OCI-LY3 (cell line): ENCODE results near the gene ACACA.

Experiments
- CTCF ChIP-seq: fragments of 200-600, 300-600 bp; sonication (generic); IDR thresholded peaks from 2 replicates; pipeline ENCODE4 v1.5.1; 2014; ENCODE audit warnings: antibody characterized with exemption, low read length, low read depth
- EZH2phosphoT487 ChIP-seq: fragments of 200-600 bp; shearing (Covaris generic); IDR thresholded peaks from 2 replicates; pipeline ENCODE4 v1.6.1; 2018; ENCODE audit warnings: antibody characterized with exemption, mixed run types, low read depth

GRCh38 chr17:37384560-37385149, 22.0 kb downstream of the ACACA start:
- TF ChIP-seq CTCF (no peak), EZH2phosphoT487 (no peak)
